PC-9 (cell line): ENCODE results near the gene CDC73. TPM values are rescaled to one million over a fixed set of nuclear protein-coding genes. Genes with fewer than 3 reads are reported as not detected.
"Not testable (repeated sequence)": the region's sequence is repeated elsewhere in the genome, so short reads cannot be mapped to it uniquely, and the experiment has no call there.

Source experiments
- BruUV-seq: library from RNA; stranded (reverse); fragments of 400-500 nt; replicated peaks from 2 replicates; lab custom pipeline; 2021; lab: Mats Ljungman, UMichigan
- CTCF ChIA-PET: fragments of 300-600 bp; sonication (Branson Sonifier 250); formaldehyde crosslinking; loops from one replicate; lab custom pipeline; 2022; ENCODE audit warnings: antibody characterized with exemption; lab: Charles Lee
- POLR2A ChIA-PET: fragments of 300-600 bp; sonication (Branson Sonifier 250); formaldehyde crosslinking; loops from one replicate; lab custom pipeline; 2022; ENCODE audit warnings: antibody characterized with exemption; ENCODE audit not compliant: unreplicated experiment; lab: Charles Lee
- DNase-seq, 2 experiments: peaks; one replicate each; pipeline versions ENCODE4 v3.0.0 to v3.0.0-alpha.2; 2015 to 2022; ENCODE audit warnings: mixed read lengths in 1 of 2
- H2AFZ ChIP-seq: fragments of 200-600 bp; sonication (generic); 2 replicates; pipeline ENCODE4 v1.8.1; 2017; ENCODE audit warnings: antibody characterized with exemption
- H3F3A ChIP-seq: fragments of 200-600 bp; sonication (generic); 2 replicates; pipeline ENCODE4 v1.8.1; 2017; ENCODE audit warnings: antibody characterized with exemption, mild to moderate bottlenecking, low read depth; ENCODE audit not compliant: insufficient read depth
- H3K27ac ChIP-seq: fragments of 200-600 bp; sonication (generic); 2 replicates; pipeline ENCODE4 v1.6.1; 2016; ENCODE audit warnings: mixed run types
- H3K27me3 ChIP-seq: fragments of 200-600 bp; sonication (generic); 2 replicates; pipeline ENCODE4 v1.6.1; 2016; ENCODE audit warnings: low read depth, mixed run types; ENCODE audit not compliant: insufficient read depth
- H3K36me3 ChIP-seq: fragments of 200-600 bp; sonication (generic); 2 replicates; pipeline ENCODE4 v1.6.1; 2016; ENCODE audit warnings: low read depth, mixed run types
- H3K4me1 ChIP-seq: fragments of 200-600 bp; sonication (generic); replicated peaks from 2 replicates; pipeline ENCODE4 v1.6.1; 2016; ENCODE audit warnings: mixed run types; ENCODE audit not compliant: insufficient read depth
- H3K4me2 ChIP-seq: fragments of 200-600 bp; sonication (generic); 2 replicates; pipeline ENCODE4 v1.6.1; 2017; ENCODE audit warnings: mixed run types
- H3K4me3 ChIP-seq: fragments of 200-600 bp; sonication (generic); 2 replicates; pipeline ENCODE4 v1.6.1; 2016; ENCODE audit warnings: mixed run types
- H3K79me2 ChIP-seq: fragments of 200-600 bp; sonication (generic); 2 replicates; pipeline ENCODE4 v1.6.1; 2017; ENCODE audit warnings: low read depth, mixed run types
- H3K9me2 ChIP-seq: fragments of 200-600 bp; sonication (generic); 2 replicates; pipeline ENCODE4 v1.8.1; 2017; ENCODE audit warnings: mild to moderate bottlenecking; ENCODE audit not compliant: insufficient read depth
- H3K9me3 ChIP-seq: fragments of 200-600 bp; sonication (generic); 2 replicates; pipeline ENCODE4 v1.8.1; 2016; ENCODE audit warnings: low read depth; ENCODE audit not compliant: insufficient read depth
- H4K20me1 ChIP-seq: fragments of 200-600 bp; sonication (generic); 2 replicates; pipeline ENCODE4 v1.8.1; 2017; ENCODE audit not compliant: insufficient read depth
- CTCF ChIP-seq: fragments of 200-600 bp; sonication (generic); conservative IDR thresholded peaks from 2 replicates; pipeline ENCODE4 v1.6.1; 2017; ENCODE audit warnings: mixed run types, antibody characterized with exemption, mild to moderate bottlenecking, moderate library complexity
- EZH2 ChIP-seq: fragments of 200-600 bp; sonication (generic); IDR thresholded peaks from 2 replicates; pipeline ENCODE4 v1.8.0; 2017; ENCODE audit warnings: antibody characterized with exemption, low read depth
- intact Hi-C: fragments of 100-400 bp; cut with micrococcal nuclease; formaldehyde crosslinking; loops from one replicate; pipeline ENCODE4 v1.10.0; 2022; ENCODE audit not compliant: unreplicated experiment
- total RNA-seq: library from RNA; stranded (reverse); gene quantifications from 2 replicates; pipeline ENCODE4 v1.2.3, GENCODE V29; 2021

The CDC73 gene
- total RNA-seq, 1 experiment from 2014 or later: 39.6 TPM

- Histone ChIP-seq H2AFZ (no peak overlapping the region), H3K4me2 (no peak overlapping the region), H3K4me3 (no peak overlapping the region), H4K20me1 (no peaks in the 10 kb centered on the region), H3K9me2 (no peaks in the 10 kb centered on the region), H3F3A (no peaks in the 10 kb centered on the region), H3K79me2 (no peaks in the 10 kb centered on the region), H3K27me3 (no peaks in the 10 kb centered on the region), H3K4me1 (no peaks in the 10 kb centered on the region), H3K9me3 (no peaks in the 10 kb centered on the region), H3K36me3 (no peaks in the 10 kb centered on the region), H3K27ac (no peak overlapping the region)
- ChIA-PET CTCF (no interaction called here), POLR2A (no interaction called here)
- DNase-seq: no peak
- TF ChIP-seq CTCF (no peak), EZH2 (no peak)
- intact Hi-C loops: no loop called here
- BruUV-seq: no TSS peak
Measured at GRCh38 chr1:193222056-193222615, 100.3 kb downstream of the CDC73 start.

GRCh38 chr1:193229136-193229535 lies 107.3 kb downstream of the CDC73 start:
- Histone ChIP-seq H3K36me3 (no peaks in the 10 kb centered on the region), H3K79me2 (no peaks in the 10 kb centered on the region), H2AFZ (no peak overlapping the region), H3K4me1 (no peaks in the 10 kb centered on the region), H3K4me2 (no peak overlapping the region), H3F3A (no peaks in the 10 kb centered on the region), H3K4me3 (no peak overlapping the region), H3K9me2 (no peaks in the 10 kb centered on the region), H3K9me3 (no peaks in the 10 kb centered on the region), H3K27me3 (no peaks in the 10 kb centered on the region), H4K20me1 (no peaks in the 10 kb centered on the region), H3K27ac (no peak overlapping the region)
- CTCF ChIA-PET: no interaction called here
- BruUV-seq: no TSS peak
- no peak for TF ChIP-seq EZH2
- TF ChIP-seq CTCF: no peak
- POLR2A ChIA-PET: no interaction called here
- DNase-seq: peak in 1 of 2 experiments; percentile 36
- intact Hi-C loops: no loop called here

GRCh38 chr1:193231146-193231545 lies 109.3 kb downstream of the CDC73 start:
- H3K79me2 ChIP-seq, DNase-seq, H3K4me1 ChIP-seq, H3K27me3 ChIP-seq, H3F3A ChIP-seq, CTCF ChIA-PET, H2AFZ ChIP-seq, H3K9me2 ChIP-seq, BruUV-seq, H4K20me1 ChIP-seq, H3K27ac ChIP-seq, POLR2A ChIA-PET, H3K4me2 ChIP-seq, H3K4me3 ChIP-seq, H3K9me3 ChIP-seq, intact Hi-C loops, H3K36me3 ChIP-seq: not testable (repeated sequence)

- intact Hi-C loops: no loop called here
- ChIA-PET CTCF (no interaction called here), POLR2A (no interaction called here)
- 0 out of 2 replicates have a peak, but pooled peaks cover 5% of the 10 kb centered on the region for H3K36me3 ChIP-seq
- no peak for DNase-seq
- BruUV-seq: no TSS peak
- no peaks in the 10 kb centered on the region for H3K4me1 ChIP-seq
- H3K27ac ChIP-seq: no peak overlapping the region
- H3K9me3 ChIP-seq: no peaks in the 10 kb centered on the region
- TF ChIP-seq CTCF: no peak
- no peak for TF ChIP-seq EZH2
- H3K4me3 ChIP-seq: no peak overlapping the region
- H3F3A ChIP-seq: no peaks in the 10 kb centered on the region
- no peaks in the 10 kb centered on the region for H3K79me2 ChIP-seq
- no peaks in the 10 kb centered on the region for H3K9me2 ChIP-seq
- no peaks in the 10 kb centered on the region for H4K20me1 ChIP-seq
- H3K4me2 ChIP-seq: no peak overlapping the region
- H2AFZ ChIP-seq: no peak overlapping the region
- no peaks in the 10 kb centered on the region for H3K27me3 ChIP-seq
Measured at GRCh38 chr1:193234530-193234929, 112.7 kb downstream of the CDC73 start.
